NCI-H1436 treated with DMSO at 0.1 percent for 48 hours (cell line): ENCODE results near the gene MBP.

Source experiments
- DNase-seq: peaks from one replicate; lab custom pipeline; 2025; lab: John Stamatoyannopoulos, UW

The MBP gene

GRCh38 chr18:76943542-76944339 is 188.8 kb downstream of the MBP start:
- DNase-seq = no peak

GRCh38 chr18:76941284-76941683 is 191.3 kb downstream of the MBP start:
- no peak for DNase-seq

GRCh38 chr18:76938619-76939018 is 194.0 kb downstream of the MBP start:
- DNase-seq = no peak

GRCh38 chr18:76937597-76937996 is 195.0 kb downstream of the MBP start:
- no peak for DNase-seq

- DNase-seq = no peak
These were observed 195.7 kb downstream of the MBP start for GRCh38 chr18:76936877-76937276.

- no peak for DNase-seq
These were observed 196.8 kb downstream of the MBP start for GRCh38 chr18:76935722-76936337.

- DNase-seq = no peak
These were observed 200.4 kb downstream of the MBP start for GRCh38 chr18:76932026-76932819.

- DNase-seq = no peak
These were observed 201.4 kb downstream of the MBP start for GRCh38 chr18:76931171-76931570.
